ENCODE results near the gene ATP6V0E2.

ATP6V0E2 gene

DNA sequence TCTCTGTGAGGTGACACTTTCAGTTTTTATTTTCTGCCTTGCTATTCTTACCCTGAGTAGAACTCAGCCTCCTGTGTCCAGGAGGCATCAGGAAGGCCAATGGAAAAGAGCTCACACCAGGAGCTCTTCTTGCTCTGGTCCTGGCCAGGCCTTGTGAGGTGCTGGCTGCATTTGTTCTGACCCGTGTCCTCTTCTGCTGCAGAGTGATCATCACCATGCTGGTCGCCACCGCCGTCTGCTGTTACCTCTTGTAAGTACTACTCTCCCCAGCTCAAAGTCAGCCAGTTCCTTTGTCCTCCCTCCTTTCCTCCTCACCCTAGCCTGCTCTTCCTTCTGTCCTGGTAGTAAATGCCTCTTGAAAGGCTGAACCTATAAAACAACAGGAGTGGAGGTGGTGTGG lies 1.6 kb downstream of the ATP6V0E2 start:
- H3K27ac Mint-ChIP-seq = peak overlapping the region; percentile 35
- no peaks in the 10 kb centered on the region for H3K9me3 Mint-ChIP-seq
- peaks cover 69% of the 10 kb centered on the region for H3K4me1 Mint-ChIP-seq (ENCODE audit: low read depth)
- H3K4me3 Mint-ChIP-seq = peak overlapping the region; percentile 82
- no peaks in the 10 kb centered on the region for H3K27me3 Mint-ChIP-seq
- peaks cover 72% of the 10 kb centered on the region for H3K36me3 Mint-ChIP-seq (ENCODE audit: low read depth)
- DNase-seq = no peak

DNA sequence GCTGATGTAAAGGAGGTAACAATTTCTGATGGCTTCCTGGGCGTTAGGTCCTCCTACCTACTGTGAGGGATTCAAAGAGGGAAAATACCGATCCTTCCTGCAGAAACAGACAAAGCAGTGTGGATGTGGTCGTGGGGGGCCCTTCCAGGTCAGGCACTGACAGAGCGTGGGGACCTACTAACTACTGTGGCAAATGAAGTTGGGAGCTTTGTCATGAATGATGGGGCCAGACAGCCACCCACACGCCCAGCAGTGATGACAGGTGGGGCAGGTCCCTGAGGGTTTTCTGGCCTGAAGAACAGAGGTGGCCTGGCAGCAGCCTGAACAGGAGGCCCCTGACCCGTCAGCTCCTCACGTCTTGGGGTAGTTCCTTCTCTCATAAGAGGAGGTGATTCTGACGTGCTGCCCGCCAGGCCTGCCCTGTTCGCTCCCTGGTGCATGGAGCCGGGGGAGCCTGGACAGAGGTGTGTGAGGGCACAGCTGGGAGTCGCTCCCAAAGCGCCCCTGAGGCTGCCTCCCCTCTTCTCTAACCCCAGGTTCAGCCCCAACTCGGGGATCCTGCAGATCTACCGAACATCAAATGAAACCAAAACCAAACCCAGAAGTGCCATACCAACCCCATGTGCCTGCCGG lies 4.2 kb downstream of the ATP6V0E2 start:
- Mint-ChIP-seq H3K4me3 (no peak overlapping the region), H3K36me3 (ENCODE audit: low read depth) (peaks cover 65% of the 10 kb centered on the region), H3K9me3 (no peaks in the 10 kb centered on the region), H3K4me1 (ENCODE audit: low read depth) (peaks cover 50% of the 10 kb centered on the region), H3K27ac (peak overlapping the region; percentile 71), H3K27me3 (no peaks in the 10 kb centered on the region)
- DNase-seq = no peak

DNA sequence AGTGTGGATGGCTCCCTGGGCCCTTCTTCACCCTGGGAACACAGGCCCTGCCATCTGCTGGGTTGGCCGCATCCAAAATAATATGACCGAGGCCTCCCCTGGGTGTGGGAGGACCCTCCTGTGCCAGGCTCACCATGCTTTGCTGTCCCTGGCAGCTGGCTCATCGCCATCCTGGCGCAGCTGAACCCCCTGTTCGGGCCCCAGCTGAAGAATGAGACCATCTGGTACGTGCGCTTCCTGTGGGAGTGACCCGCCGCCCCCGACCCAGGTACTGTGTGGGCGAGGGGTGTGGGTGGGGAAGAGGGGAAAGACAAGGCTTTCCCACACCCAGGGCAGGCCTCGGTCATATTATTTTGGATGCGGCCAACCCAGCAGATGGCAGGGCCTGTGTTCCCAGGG lies 4.8 kb downstream of the ATP6V0E2 start:
- no peaks in the 10 kb centered on the region for H3K9me3 Mint-ChIP-seq
- H3K27me3 Mint-ChIP-seq = no peaks in the 10 kb centered on the region
- no peak overlapping the region for H3K4me3 Mint-ChIP-seq
- peaks cover 62% of the 10 kb centered on the region for H3K36me3 Mint-ChIP-seq (ENCODE audit: low read depth)
- H3K27ac Mint-ChIP-seq = peak overlapping the region; percentile 59
- peaks cover 54% of the 10 kb centered on the region for H3K4me1 Mint-ChIP-seq (ENCODE audit: low read depth)
- DNase-seq = no peak

DNA sequence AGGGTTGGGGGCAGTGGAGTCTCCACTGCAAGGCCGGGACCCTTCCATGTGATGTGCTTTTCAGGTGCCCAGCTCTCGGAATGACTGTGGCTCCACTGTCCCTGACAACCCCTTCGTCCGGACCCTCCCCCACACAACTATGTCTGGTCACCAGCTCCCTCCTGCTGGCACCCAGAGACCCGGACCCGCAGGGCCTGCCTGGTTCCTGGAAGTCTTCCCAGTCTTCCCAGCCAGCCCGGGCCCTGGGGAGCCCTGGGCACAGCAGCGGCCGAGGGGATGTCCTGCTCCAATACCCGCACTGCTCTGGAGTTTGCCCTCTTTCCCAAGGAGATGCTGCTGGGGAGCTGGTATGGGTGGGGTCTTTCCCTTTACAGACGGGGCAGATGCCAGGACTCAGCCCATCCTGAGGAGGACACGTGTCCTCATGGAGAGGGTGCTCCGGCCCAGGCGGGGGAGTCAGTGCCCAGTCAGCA lies 5.5 kb downstream of the ATP6V0E2 start:
- H3K27ac Mint-ChIP-seq = no peak overlapping the region
- peaks cover 61% of the 10 kb centered on the region for H3K36me3 Mint-ChIP-seq (ENCODE audit: low read depth)
- no peak overlapping the region for H3K4me3 Mint-ChIP-seq
- H3K27me3 Mint-ChIP-seq = no peaks in the 10 kb centered on the region
- no peaks in the 10 kb centered on the region for H3K9me3 Mint-ChIP-seq
- H3K4me1 Mint-ChIP-seq (ENCODE audit: low read depth) = peaks cover 54% of the 10 kb centered on the region
- no peak for DNase-seq

DNA sequence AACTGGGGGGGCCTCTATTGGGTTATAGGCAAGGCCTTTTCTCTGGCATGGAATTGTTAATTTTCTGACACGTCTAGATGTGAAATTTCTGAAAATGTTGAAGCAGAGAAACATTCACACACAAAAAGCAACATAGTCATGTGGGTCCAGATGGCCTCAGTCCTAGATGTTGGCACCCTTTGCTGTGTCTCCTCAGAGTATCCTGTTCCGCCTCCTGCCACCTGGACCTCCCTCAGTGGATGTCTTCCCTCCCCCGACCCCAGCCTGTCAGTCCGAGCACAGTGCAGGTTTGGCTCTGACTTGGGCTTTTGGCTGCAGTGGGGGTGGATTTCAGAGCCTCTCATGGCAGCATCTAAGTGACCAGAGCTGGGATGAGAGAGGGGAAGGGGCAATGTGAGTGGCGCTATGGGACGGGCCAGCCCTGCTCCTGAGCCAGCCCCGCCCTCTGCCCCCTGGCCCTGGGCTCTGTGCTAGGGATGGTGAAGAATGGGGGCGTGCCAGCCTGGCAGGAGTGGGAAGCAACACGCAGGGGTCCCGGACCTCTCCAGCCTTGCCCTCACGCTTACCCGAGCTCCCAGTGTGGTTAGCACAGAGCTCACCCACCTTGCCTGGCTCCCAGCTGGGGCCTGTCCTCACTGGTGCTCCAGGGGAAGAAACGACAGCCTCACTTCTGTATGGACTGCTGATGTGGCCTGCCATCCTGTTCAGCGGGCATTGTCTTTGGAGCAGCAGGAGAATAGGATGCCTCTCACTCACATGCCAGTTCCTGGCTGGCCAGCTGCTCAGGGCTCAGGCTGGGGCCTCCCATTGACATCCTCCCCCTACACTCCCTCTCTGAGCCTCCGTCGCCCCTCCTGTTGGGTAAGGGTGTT lies 6.2 kb downstream of the ATP6V0E2 start:
- DNase-seq = no peak
- no peaks in the 10 kb centered on the region for H3K9me3 Mint-ChIP-seq
- H3K4me3 Mint-ChIP-seq = no peak overlapping the region
- H3K4me1 Mint-ChIP-seq (ENCODE audit: low read depth) = peaks cover 47% of the 10 kb centered on the region
- H3K36me3 Mint-ChIP-seq (ENCODE audit: low read depth) = peaks cover 61% of the 10 kb centered on the region
- no peaks in the 10 kb centered on the region for H3K27me3 Mint-ChIP-seq
- no peak overlapping the region for H3K27ac Mint-ChIP-seq

DNA sequence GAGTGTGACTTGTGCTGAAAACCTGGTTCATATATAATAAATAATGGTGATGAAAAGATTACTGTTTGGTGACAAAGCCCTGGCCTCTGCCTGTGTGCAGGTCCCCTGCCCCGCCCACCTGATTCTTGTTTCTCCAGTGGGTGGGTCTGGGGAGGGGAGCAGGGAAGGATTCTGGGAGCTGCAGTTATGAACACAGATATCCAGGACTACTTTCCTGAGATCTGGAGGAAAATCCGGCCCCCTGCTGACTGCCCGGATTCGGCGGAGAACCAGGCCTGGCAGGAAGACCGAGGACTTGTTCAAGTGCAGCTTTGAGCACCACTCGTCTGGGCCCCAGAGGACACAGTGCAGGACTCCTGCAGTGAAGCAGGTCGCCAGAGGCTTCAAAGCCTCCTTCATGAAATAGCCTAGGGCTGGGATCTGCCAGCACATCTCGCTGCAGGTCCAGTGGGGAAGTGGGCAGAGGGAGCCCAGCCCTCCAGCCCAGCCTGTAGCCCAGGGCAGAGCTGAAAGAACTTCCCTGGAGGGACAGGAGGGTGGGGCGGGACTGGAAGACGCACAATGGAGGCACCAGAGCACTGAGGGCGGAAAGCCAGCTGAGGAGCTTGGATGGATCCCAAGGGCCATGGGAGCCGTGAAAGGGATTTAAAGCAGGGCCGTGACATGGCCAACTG lies 7.0 kb downstream of the ATP6V0E2 start:
- no peak overlapping the region for H3K27ac Mint-ChIP-seq
- peaks cover 40% of the 10 kb centered on the region for H3K4me1 Mint-ChIP-seq (ENCODE audit: low read depth)
- no peak for DNase-seq
- no peaks in the 10 kb centered on the region for H3K9me3 Mint-ChIP-seq
- peaks cover 56% of the 10 kb centered on the region for H3K36me3 Mint-ChIP-seq (ENCODE audit: low read depth)
- no peaks in the 10 kb centered on the region for H3K27me3 Mint-ChIP-seq
- no peak overlapping the region for H3K4me3 Mint-ChIP-seq

DNA sequence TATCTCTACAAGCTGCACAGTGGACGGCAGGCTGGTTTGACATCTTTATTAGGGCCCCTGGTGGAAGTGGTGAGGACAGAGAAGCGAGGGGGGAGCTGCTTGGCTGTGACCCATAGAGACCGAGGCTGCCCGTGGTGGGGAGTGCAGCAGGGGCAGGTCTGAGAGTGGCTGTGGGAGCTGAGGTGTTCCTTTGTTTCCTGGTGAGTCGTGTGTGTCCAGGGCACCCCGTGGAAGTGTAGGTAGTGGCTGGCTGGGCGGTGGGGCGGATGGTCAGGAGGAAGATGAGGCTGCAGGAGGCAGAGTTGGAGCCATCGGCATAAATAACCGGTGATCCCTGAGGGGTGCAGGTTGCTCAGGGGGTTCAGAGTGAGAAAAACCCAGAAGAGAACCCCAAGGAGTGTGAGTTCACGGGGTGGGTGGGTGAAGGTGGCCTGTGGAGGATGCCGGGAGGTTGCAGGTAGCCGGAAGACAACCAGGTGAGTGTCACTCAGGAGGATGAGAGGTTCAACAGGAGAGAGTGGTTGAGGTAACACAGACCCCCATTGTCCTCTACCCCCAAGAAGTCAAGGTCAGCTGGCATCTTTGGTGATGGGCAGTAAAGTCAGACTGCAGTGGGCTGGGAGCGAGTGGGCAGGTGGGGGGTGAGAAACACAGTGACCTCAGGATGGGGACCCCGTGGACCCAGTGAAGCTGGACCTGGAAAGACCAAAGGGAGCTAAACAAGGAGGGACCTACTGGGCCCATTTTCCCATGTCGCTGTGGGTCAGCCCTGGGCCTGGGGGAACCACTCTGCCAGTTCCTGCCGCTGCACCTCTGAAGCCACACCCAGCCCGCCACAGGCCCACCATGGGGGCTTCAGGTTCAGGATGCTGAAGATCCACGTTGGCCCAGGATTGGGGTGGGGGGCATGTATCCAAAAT lies 7.8 kb downstream of the ATP6V0E2 start:
- peaks cover 48% of the 10 kb centered on the region for H3K36me3 Mint-ChIP-seq (ENCODE audit: low read depth)
- H3K4me1 Mint-ChIP-seq (ENCODE audit: low read depth) = peaks cover 33% of the 10 kb centered on the region
- H3K9me3 Mint-ChIP-seq = no peaks in the 10 kb centered on the region
- no peak for DNase-seq
- no peaks in the 10 kb centered on the region for H3K27me3 Mint-ChIP-seq
- no peak overlapping the region for H3K4me3 Mint-ChIP-seq
- H3K27ac Mint-ChIP-seq = peak overlapping the region; percentile 0

DNA sequence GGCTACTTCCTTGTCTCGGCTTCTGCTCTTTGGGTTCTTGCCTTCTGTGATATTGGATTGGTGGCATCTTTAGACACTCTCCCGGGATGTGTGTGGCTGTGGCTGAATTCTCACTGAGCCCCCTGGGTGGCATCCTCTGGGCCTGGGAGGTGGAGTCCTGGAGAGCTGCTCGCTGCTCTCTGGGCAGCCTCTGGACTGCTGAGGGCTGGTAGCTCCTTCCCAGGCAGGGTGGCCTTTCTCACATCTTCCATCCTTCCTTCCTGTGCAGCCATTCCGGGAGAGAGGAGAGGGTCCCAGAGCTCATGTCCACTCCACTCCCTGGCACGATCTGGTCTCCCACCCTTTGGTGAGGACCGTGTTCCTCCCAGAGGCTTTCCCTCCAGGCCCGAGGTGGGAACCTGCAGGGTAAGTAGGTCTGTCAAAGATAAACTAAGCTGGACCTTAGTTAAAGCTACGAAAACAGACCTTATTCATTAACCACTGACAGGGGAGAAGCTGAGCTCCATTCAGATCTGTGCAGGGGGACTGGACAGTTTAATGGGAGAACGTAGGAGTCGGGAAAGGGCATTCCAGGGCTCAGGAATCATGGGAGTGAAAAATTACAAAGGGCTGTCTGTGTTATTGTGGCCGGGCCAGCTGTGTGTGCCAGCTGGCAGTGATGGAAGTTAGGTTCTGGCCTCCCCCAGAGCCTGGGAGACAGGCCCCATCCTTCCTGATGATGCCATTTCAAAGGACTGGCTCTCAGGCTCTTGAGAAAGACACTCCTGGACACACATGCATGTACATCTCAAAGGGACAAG lies 8.7 kb downstream of the ATP6V0E2 start:
- Mint-ChIP-seq H3K27ac (peak overlapping the region; percentile 51), H3K36me3 (ENCODE audit: low read depth) (peaks cover 42% of the 10 kb centered on the region), H3K4me1 (ENCODE audit: low read depth) (peaks cover 26% of the 10 kb centered on the region), H3K27me3 (no peaks in the 10 kb centered on the region), H3K4me3 (no peak overlapping the region), H3K9me3 (no peaks in the 10 kb centered on the region)
- DNase-seq = no peak

DNA sequence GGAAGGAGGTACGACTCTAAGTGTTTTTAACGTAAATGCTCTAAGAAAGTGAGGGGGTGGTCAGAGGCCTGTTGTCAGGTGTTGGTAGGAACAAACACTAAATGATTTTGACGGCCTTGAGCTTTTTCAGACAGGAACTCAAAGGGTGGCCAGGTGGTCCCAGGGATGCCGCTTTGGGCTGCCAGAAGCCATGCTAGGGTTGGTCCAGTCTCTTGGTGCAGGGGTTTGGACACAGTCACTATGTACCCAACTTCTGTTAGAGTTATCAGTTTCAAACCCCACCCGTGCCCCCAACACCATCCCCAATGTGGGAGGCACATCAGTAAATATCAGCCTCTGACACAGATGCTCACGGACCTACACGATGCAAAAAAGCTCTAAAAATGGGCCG lies 9.3 kb downstream of the ATP6V0E2 start:
- no peaks in the 10 kb centered on the region for H3K9me3 Mint-ChIP-seq
- no peak overlapping the region for H3K27ac Mint-ChIP-seq
- peaks cover 36% of the 10 kb centered on the region for H3K36me3 Mint-ChIP-seq (ENCODE audit: low read depth)
- peaks cover 20% of the 10 kb centered on the region for H3K4me1 Mint-ChIP-seq (ENCODE audit: low read depth)
- no peak for DNase-seq
- H3K27me3 Mint-ChIP-seq = no peaks in the 10 kb centered on the region
- no peak overlapping the region for H3K4me3 Mint-ChIP-seq

DNA sequence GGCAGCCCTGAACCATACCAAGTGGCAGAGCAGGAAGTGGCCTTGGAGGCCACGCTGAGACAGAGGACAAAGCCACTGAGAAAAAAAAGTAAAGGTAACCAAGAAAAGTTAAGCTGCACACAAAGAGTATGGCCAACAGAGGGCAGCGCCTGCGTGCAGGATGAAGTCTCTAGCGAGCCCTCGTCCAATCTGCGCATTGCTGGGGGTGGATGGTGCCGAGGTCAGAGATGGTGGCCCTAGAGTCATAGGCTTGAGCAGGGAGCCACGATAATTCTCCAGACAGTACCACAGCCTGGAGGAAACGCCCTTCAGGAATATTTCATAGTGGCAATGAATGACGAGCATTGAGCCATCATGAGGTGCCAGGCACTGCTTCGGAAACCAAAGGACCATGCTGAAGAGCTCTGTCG lies 9.7 kb downstream of the ATP6V0E2 start:
- no peaks in the 10 kb centered on the region for H3K27me3 Mint-ChIP-seq
- H3K4me3 Mint-ChIP-seq = no peak overlapping the region
- peaks cover 32% of the 10 kb centered on the region for H3K36me3 Mint-ChIP-seq (ENCODE audit: low read depth)
- DNase-seq = peak; percentile 61
- H3K27ac Mint-ChIP-seq = no peak overlapping the region
- peaks cover 16% of the 10 kb centered on the region for H3K4me1 Mint-ChIP-seq (ENCODE audit: low read depth)
- H3K9me3 Mint-ChIP-seq = no peaks in the 10 kb centered on the region

DNA sequence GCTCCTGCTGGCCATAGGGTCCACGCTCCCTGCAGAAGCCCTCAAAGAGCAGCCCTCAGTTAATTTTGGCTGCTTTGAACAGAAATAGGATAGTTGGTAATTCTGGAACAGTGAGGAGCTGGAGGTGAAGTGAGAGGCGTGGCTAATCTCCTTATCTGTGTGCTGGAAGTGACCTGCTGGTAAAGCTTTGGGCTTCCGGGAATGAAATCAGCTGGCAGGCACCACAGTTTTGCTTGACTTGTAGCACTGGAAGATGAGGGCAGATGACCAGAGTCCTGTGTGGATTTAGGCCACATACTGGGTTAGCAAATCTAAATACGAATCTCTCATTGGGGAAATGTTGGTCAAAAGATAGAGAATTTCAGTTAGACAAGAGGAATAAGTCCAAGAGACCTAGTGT lies 10.2 kb downstream of the ATP6V0E2 start:
- H3K27ac Mint-ChIP-seq = no peak overlapping the region
- no peaks in the 10 kb centered on the region for H3K27me3 Mint-ChIP-seq
- H3K36me3 Mint-ChIP-seq (ENCODE audit: low read depth) = peaks cover 26% of the 10 kb centered on the region
- H3K4me1 Mint-ChIP-seq (ENCODE audit: low read depth) = peaks cover 14% of the 10 kb centered on the region
- no peaks in the 10 kb centered on the region for H3K9me3 Mint-ChIP-seq
- no peak overlapping the region for H3K4me3 Mint-ChIP-seq
- DNase-seq = no peak

DNA sequence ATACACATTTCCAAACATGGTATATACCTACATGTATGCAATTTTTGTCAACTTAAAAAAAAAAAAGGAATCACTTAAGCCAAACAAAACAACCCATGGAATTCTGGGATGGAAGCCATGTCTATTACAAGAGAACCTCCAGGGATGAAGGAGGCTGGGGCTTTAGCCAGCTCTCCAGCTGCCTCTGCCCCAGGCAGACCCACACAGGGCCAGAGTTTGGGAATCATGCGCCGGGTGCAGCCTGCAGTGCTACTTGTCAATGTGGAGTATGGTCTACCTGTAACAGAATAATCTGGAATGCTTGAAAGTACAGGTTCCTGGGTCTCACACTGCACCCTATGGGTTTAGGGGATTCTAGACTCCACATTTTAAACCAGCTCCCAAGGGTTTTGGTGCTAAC lies 10.8 kb downstream of the ATP6V0E2 start:
- Mint-ChIP-seq H3K27ac (no peak overlapping the region), H3K4me1 (ENCODE audit: low read depth) (peaks cover 14% of the 10 kb centered on the region), H3K9me3 (no peaks in the 10 kb centered on the region), H3K4me3 (no peak overlapping the region), H3K36me3 (ENCODE audit: low read depth) (peaks cover 22% of the 10 kb centered on the region), H3K27me3 (no peaks in the 10 kb centered on the region)
- no peak for DNase-seq

DNA sequence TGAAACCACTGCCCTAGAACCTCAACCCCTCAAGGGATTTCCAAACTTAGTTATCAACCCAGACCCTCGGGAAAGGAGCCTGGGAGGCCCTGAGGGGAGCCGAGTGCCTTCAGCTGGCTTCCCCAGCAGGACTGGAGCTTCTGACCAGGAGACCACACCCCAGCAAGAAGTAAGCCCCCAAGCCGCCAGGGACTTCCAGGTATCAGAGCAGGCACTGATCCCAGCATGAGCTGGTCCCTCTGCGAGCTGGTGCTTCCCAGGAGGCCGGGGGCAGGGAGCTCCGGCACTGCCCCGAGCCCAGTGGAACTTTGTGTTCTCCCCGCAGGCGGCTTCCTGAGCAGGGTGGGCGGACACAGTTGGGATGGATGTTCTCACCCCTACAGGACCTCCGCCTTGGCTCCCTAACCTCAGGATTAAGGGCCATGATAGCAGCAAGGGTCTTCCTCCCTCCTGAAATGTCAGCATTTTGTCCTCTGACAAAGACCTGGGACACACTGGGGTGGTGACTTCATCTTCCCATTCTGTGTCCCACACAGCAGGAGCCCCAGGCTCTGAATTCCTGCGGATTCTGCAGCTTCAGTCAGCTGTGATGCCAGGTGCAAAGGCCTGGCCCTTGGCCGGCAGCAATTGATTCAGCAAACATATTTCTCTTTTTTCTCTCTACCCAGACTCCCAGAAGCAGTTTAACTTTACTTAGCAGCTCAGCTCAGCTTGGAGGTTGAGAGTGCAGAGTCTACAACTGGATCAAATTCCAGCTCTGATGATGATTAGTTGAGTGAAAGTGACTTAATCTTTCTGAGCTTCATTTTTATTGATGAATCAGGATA lies 11.6 kb downstream of the ATP6V0E2 start:
- H3K27me3 Mint-ChIP-seq = no peaks in the 10 kb centered on the region
- no peak overlapping the region for H3K27ac Mint-ChIP-seq
- H3K4me1 Mint-ChIP-seq (ENCODE audit: low read depth) = peaks cover 12% of the 10 kb centered on the region
- H3K4me3 Mint-ChIP-seq = no peak overlapping the region
- peaks cover 14% of the 10 kb centered on the region for H3K36me3 Mint-ChIP-seq (ENCODE audit: low read depth)
- no peak for DNase-seq
- H3K9me3 Mint-ChIP-seq = no peaks in the 10 kb centered on the region

Measured in activated T-cell treated with anti-CD3 and anti-CD28 coated beads, Interleukin-2, amount 50 U/mL, for 24 hours (primary cell).